BJ (cell line): ENCODE results near the gene IDH2. TPM values are rescaled to one million over a fixed set of nuclear protein-coding genes. Genes with fewer than 3 reads are reported as not detected.

Experiments used
- CTCF ChIA-PET: fragments of 350-600 bp; formaldehyde crosslinking; extraction: SDS; loops from one replicate; lab custom pipeline; 2021; ENCODE audit warnings: antibody characterized with exemption, inconsistent platforms; lab: Yijun Ruan, JAX
- POLR2A ChIA-PET: fragments of 300-600 bp; sonication (Branson Sonifier 250); formaldehyde crosslinking; extraction: SDS; loops from one replicate; lab custom pipeline; 2021; ENCODE audit warnings: antibody characterized with exemption; lab: Charles Lee
- DNase-seq: peaks from one replicate; pipeline ENCODE4 v3.0.0-alpha.2; 2011; ENCODE audit warnings: low read depth
- H3K27me3 ChIP-seq: 2 replicates; pipeline ENCODE4 v1.6.0; 2011; ENCODE audit warnings: low read length; ENCODE audit not compliant: control insufficient read depth, insufficient read depth
- H3K36me3 ChIP-seq: 2 replicates; pipeline ENCODE4 v1.5.1; 2011; ENCODE audit warnings: low read length; ENCODE audit not compliant: control insufficient read depth, insufficient read depth
- H3K4me3 ChIP-seq: 2 replicates; pipeline ENCODE4 v1.5.1; 2011; ENCODE audit warnings: low read depth, mild to moderate bottlenecking, control low read depth, low read length
- CTCF ChIP-seq: IDR thresholded peaks from 2 replicates; pipeline ENCODE4 v1.5.1; 2011; ENCODE audit warnings: low read depth, mild to moderate bottlenecking, control low read depth, inconsistent platforms, low read length, moderate library complexity; ENCODE audit not compliant: insufficient read depth
- polyA plus RNA-seq: library from polyadenylated mRNA; depleted of rRNA; stranded (reverse); fragments of >200 nt; gene quantifications from 2 replicates; pipeline ENCODE4 v1.2.3, GENCODE V29; 2011

IDH2 gene
- polyA plus RNA-seq, 1 experiment = 164 TPM

GRCh38 chr15:90126596-90127435, 24.5 kb upstream of the IDH2 start:
- POLR2A ChIA-PET = no interaction called here
- H3K4me3 ChIP-seq = no peak overlapping the region
- CTCF ChIA-PET = interaction anchor here (0.6 to 1.1 kb wide), 2 partner anchors 15 to 74 kb away, joined by 3 read pairs; partner anchors contain the start of gene SEMA4B
- no peaks in the 10 kb centered on the region for H3K27me3 ChIP-seq
- no peaks in the 10 kb centered on the region for H3K36me3 ChIP-seq
- TF ChIP-seq CTCF = no peak
- DNase-seq = no peak

- Histone ChIP-seq H3K36me3 (no peaks in the 10 kb centered on the region), H3K4me3 (no peak overlapping the region), H3K27me3 (no peaks in the 10 kb centered on the region)
- no peak for DNase-seq
- POLR2A ChIA-PET = no interaction called here
- TF ChIP-seq CTCF = no peak
- CTCF ChIA-PET = interaction anchor here (0.6 to 1.1 kb wide), 4 partner anchors 9 to 91 kb away, joined by 3 read pairs; partner anchors contain the start of gene SEMA4B
Observed at GRCh38 chr15:90126022-90126421, 23.8 kb upstream of the IDH2 start.

GRCh38 chr15:90124507-90124906, 22.2 kb upstream of the IDH2 start:
- Histone ChIP-seq H3K36me3 (no peaks in the 10 kb centered on the region), H3K27me3 (no peaks in the 10 kb centered on the region), H3K4me3 (no peak overlapping the region)
- TF ChIP-seq CTCF = no peak
- CTCF ChIA-PET = no interaction called here
- POLR2A ChIA-PET = no interaction called here
- no peak for DNase-seq

GRCh38 chr15:90121086-90121485, 18.8 kb upstream of the IDH2 start:
- H3K27me3 ChIP-seq = no peaks in the 10 kb centered on the region
- DNase-seq = no peak
- ChIA-PET CTCF (interaction anchor here (0.5 kb wide), 1 partner anchor 190 kb away, joined by 4 read pairs; no protein-coding TSS in a partner anchor), POLR2A (interaction anchor here (0.7 kb wide), 1 partner anchor 151 kb away, joined by 8 read pairs; no protein-coding TSS in a partner anchor)
- no peak for TF ChIP-seq CTCF
- no peak overlapping the region for H3K4me3 ChIP-seq
- H3K36me3 ChIP-seq = no peaks in the 10 kb centered on the region

GRCh38 chr15:90119367-90119766, 17.1 kb upstream of the IDH2 start:
- CTCF ChIA-PET = no interaction called here
- TF ChIP-seq CTCF = no peak
- DNase-seq = no peak
- Histone ChIP-seq H3K36me3 (no peaks in the 10 kb centered on the region), H3K27me3 (no peaks in the 10 kb centered on the region), H3K4me3 (no peak overlapping the region)
- POLR2A ChIA-PET = no interaction called here
